ENCODE data around the gene FOXK2.

DNA sequence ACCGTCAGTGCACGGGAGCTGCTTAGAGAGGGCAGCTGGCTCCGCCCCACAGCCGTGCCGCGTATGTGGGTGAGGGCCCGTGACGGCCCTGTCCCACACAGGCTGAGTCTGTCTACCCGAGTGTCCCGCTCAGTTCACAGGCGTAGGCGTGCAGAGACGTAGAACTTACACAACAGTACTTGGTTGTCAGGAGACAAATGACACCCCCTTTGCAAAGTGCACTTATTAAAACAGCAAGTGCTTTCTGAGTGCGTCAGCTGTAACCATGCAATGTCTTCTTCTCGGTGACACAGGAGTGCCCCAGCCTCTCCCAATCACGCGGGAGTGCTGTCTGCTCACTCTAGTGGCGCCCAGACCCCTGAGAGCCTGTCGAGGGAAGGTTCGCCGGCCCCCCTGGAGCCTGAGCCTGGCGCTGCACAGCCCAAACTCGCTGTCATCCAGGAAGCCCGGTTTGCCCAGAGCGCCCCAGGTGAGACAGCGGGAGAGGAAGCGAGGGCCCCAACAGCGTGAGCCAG lies 64.2 kb downstream of the FOXK2 start:
- no peak for TF ChIP-seq SP1 (CRISPR knock-in tag; conservative IDR thresholded peaks at IDR 0.05)
- TF ChIP-seq FOXJ3 (CRISPR knock-in tag; IDR thresholded peaks at IDR 0.05; ENCODE audit: borderline replicate concordance) = no peak
- TF ChIP-seq, protein P1, sequence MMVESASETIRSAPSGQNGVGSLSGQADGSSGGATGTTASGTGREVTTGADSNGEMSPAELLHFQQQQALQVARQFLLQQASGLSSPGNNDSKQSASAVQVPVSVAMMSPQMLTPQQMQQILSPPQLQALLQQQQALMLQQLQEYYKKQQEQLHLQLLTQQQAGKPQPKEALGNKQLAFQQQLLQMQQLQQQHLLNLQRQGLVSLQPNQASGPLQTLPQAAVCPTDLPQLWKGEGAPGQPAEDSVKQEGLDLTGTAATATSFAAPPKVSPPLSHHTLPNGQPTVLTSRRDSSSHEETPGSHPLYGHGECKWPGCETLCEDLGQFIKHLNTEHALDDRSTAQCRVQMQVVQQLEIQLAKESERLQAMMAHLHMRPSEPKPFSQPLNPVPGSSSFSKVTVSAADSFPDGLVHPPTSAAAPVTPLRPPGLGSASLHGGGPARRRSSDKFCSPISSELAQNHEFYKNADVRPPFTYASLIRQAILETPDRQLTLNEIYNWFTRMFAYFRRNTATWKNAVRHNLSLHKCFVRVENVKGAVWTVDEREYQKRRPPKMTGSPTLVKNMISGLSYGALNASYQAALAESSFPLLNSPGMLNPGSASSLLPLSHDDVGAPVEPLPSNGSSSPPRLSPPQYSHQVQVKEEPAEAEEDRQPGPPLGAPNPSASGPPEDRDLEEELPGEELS (CRISPR knock-in tag; IDR thresholded peaks at IDR 0.05) = no peak
- TF ChIP-seq, protein P2, sequence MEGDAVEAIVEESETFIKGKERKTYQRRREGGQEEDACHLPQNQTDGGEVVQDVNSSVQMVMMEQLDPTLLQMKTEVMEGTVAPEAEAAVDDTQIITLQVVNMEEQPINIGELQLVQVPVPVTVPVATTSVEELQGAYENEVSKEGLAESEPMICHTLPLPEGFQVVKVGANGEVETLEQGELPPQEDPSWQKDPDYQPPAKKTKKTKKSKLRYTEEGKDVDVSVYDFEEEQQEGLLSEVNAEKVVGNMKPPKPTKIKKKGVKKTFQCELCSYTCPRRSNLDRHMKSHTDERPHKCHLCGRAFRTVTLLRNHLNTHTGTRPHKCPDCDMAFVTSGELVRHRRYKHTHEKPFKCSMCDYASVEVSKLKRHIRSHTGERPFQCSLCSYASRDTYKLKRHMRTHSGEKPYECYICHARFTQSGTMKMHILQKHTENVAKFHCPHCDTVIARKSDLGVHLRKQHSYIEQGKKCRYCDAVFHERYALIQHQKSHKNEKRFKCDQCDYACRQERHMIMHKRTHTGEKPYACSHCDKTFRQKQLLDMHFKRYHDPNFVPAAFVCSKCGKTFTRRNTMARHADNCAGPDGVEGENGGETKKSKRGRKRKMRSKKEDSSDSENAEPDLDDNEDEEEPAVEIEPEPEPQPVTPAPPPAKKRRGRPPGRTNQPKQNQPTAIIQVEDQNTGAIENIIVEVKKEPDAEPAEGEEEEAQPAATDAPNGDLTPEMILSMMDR (IDR thresholded peaks at IDR 0.05) = no peak
- TF ChIP-seq SMAD4 (CRISPR knock-in tag; IDR thresholded peaks at IDR 0.05) = no peak
- TF ChIP-seq, protein P3, sequence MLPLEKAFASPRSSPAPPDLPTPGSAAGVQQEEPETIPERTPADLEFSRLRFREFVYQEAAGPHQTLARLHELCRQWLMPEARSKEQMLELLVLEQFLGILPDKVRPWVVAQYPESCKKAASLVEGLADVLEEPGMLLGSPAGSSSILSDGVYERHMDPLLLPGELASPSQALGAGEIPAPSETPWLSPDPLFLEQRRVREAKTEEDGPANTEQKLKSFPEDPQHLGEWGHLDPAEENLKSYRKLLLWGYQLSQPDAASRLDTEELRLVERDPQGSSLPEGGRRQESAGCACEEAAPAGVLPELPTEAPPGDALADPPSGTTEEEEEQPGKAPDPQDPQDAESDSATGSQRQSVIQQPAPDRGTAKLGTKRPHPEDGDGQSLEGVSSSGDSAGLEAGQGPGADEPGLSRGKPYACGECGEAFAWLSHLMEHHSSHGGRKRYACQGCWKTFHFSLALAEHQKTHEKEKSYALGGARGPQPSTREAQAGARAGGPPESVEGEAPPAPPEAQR (CRISPR knock-in tag; IDR thresholded peaks at IDR 0.05) = no peak
- no peak for TF ChIP-seq TCF7 (CRISPR knock-in tag; IDR thresholded peaks at IDR 0.05; ENCODE audit: low read depth)
- no peak for TF ChIP-seq CREB1 (CRISPR knock-in tag; IDR thresholded peaks at IDR 0.05)
- no peak for TF ChIP-seq ATF1 (CRISPR knock-in tag; IDR thresholded peaks at IDR 0.05)

Data from WTC11 (cell line).